Measurements from ENCODE around the gene NR2F1-AS1. TPM values are rescaled to one million over a fixed set of nuclear protein-coding genes. Genes with fewer than 3 reads are reported as not detected.

The NR2F1-AS1 gene
- total RNA-seq, 2 experiments from 2014 or later, result not detected

DNA sequence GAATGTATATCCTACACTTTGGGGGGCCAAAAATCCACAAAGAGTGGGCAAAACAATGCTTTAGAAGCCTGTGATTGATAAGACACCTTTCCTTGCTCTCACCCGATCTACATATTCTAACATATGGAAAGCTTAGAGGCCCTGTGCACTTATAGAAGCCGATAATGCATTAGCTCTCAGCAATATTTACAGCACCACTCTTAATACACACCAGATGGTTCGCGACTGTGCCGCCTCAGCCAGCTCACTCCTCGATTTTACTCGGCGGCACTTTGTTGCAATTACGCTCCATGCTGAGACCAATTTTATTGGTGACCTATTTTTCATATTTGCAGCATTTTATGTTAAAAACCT is 20.8 kb upstream of the NR2F1-AS1 start:
- POLR2A ChIA-PET, result no interaction called here
- TF ChIP-seq EZH2phosphoT487 (IDR thresholded peaks at IDR 0.05; ENCODE audit: borderline replicate concordance, low read depth, low read length) (no peak), CTCF (conservative IDR thresholded peaks at IDR 0.05; ENCODE audit: low read length) (no peak)
- Histone ChIP-seq H3K79me2 (ENCODE audit: insufficient read depth, low read depth, low read length) (no peaks in the 10 kb centered on the region), H3K4me3 (ENCODE audit: low read depth, low read length, poor library complexity, severe bottlenecking) (no peak overlapping the region), H3K4me1 (ENCODE audit: insufficient read depth, low read length, poor library complexity, severe bottlenecking) (no peaks in the 10 kb centered on the region), H3K9me3 (ENCODE audit: low read length) (no peaks in the 10 kb centered on the region), H3K27ac (ENCODE audit: low read depth, low read length, poor library complexity, severe bottlenecking) (no peak overlapping the region), H4K20me1 (ENCODE audit: insufficient read depth, low read length) (no peaks in the 10 kb centered on the region), H3K36me3 (ENCODE audit: insufficient read depth, low read length) (no peaks in the 10 kb centered on the region), H3K4me2 (ENCODE audit: low read length) (no peak overlapping the region), H3K9me2 (ENCODE audit: insufficient read depth, low read length) (no peaks in the 10 kb centered on the region), H2AFZ (ENCODE audit: low read length) (no peak overlapping the region)
- intact Hi-C loops (cut with micrococcal nuclease; ENCODE audit: unreplicated experiment), result no loop called here
- no TSS peak for BruUV-seq (replicated peaks)
- CTCF ChIA-PET (ENCODE audit: unreplicated experiment), result no interaction called here
- no peak for DNase-seq (ENCODE audit: low spot score)

- POLR2A ChIA-PET, result no interaction called here
- BruUV-seq (replicated peaks), result no TSS peak
- Histone ChIP-seq H3K36me3 (ENCODE audit: insufficient read depth, low read length) (no peaks in the 10 kb centered on the region), H3K27ac (ENCODE audit: low read depth, low read length, poor library complexity, severe bottlenecking) (no peak overlapping the region), H3K4me2 (ENCODE audit: low read length) (no peak overlapping the region), H3K4me3 (ENCODE audit: low read depth, low read length, poor library complexity, severe bottlenecking) (no peak overlapping the region), H3K4me1 (ENCODE audit: insufficient read depth, low read length, poor library complexity, severe bottlenecking) (no peaks in the 10 kb centered on the region), H3K9me2 (ENCODE audit: insufficient read depth, low read length) (no peaks in the 10 kb centered on the region), H4K20me1 (ENCODE audit: insufficient read depth, low read length) (no peaks in the 10 kb centered on the region), H2AFZ (ENCODE audit: low read length) (no peak overlapping the region), H3K9me3 (ENCODE audit: low read length) (no peaks in the 10 kb centered on the region), H3K79me2 (ENCODE audit: insufficient read depth, low read depth, low read length) (no peaks in the 10 kb centered on the region)
- DNase-seq (ENCODE audit: low spot score), result no peak
- no peak for TF ChIP-seq EZH2phosphoT487 (IDR thresholded peaks at IDR 0.05; ENCODE audit: borderline replicate concordance, low read depth, low read length)
- no peak for TF ChIP-seq CTCF (conservative IDR thresholded peaks at IDR 0.05; ENCODE audit: low read length)
- CTCF ChIA-PET (ENCODE audit: unreplicated experiment), result no interaction called here
- intact Hi-C loops (cut with micrococcal nuclease; ENCODE audit: unreplicated experiment), result no loop called here
These were observed 20.2 kb upstream of the NR2F1-AS1 start for GRCh38 chr5:93601071-93601801.

- Histone ChIP-seq H3K9me2 (ENCODE audit: insufficient read depth, low read length) (no peaks in the 10 kb centered on the region), H3K4me3 (ENCODE audit: low read depth, low read length, poor library complexity, severe bottlenecking) (no peak overlapping the region), H2AFZ (ENCODE audit: low read length) (no peak overlapping the region), H3K9me3 (ENCODE audit: low read length) (no peaks in the 10 kb centered on the region), H3K4me1 (ENCODE audit: insufficient read depth, low read length, poor library complexity, severe bottlenecking) (no peaks in the 10 kb centered on the region), H4K20me1 (ENCODE audit: insufficient read depth, low read length) (no peaks in the 10 kb centered on the region), H3K27ac (ENCODE audit: low read depth, low read length, poor library complexity, severe bottlenecking) (no peak overlapping the region), H3K79me2 (ENCODE audit: insufficient read depth, low read depth, low read length) (no peaks in the 10 kb centered on the region), H3K36me3 (ENCODE audit: insufficient read depth, low read length) (no peaks in the 10 kb centered on the region), H3K4me2 (ENCODE audit: low read length) (no peak overlapping the region)
- TF ChIP-seq EZH2phosphoT487 (IDR thresholded peaks at IDR 0.05; ENCODE audit: borderline replicate concordance, low read depth, low read length) (no peak), CTCF (conservative IDR thresholded peaks at IDR 0.05; ENCODE audit: low read length) (no peak)
- DNase-seq (ENCODE audit: low spot score), result no peak
- CTCF ChIA-PET (ENCODE audit: unreplicated experiment), result no interaction called here
- intact Hi-C loops (cut with micrococcal nuclease; ENCODE audit: unreplicated experiment), result no loop called here
- no TSS peak for BruUV-seq (replicated peaks)
- POLR2A ChIA-PET, result no interaction called here
These were observed 19.5 kb upstream of the NR2F1-AS1 start for GRCh38 chr5:93600409-93601070.

Measured in OCI-LY7 (cell line).